ES-I3 (cell line): Measurements from ENCODE around the gene ARHGAP32.

Experiments used
- H3K36me3 ChIP-seq: 2 replicates; pipeline ENCODE4 v1.6.1; 2013; ENCODE audit warnings: mild to moderate bottlenecking, low read length, control low read depth, moderate library complexity; ENCODE audit not compliant: insufficient read depth
- H3K4me1 ChIP-seq: 2 replicates; pipeline ENCODE4 v1.6.1; 2013; ENCODE audit warnings: mild to moderate bottlenecking, control low read depth, low read length; ENCODE audit not compliant: insufficient read depth
- H3K9ac ChIP-seq: 2 replicates; pipeline ENCODE4 v1.6.1; 2013; ENCODE audit warnings: low read depth, mild to moderate bottlenecking, low read length, moderate library complexity
- H3K9me3 ChIP-seq: 2 replicates; pipeline ENCODE4 v1.6.1; 2013; ENCODE audit warnings: mild to moderate bottlenecking, low read length, moderate library complexity; ENCODE audit not compliant: control insufficient read depth, insufficient read depth

The ARHGAP32 gene

DNA sequence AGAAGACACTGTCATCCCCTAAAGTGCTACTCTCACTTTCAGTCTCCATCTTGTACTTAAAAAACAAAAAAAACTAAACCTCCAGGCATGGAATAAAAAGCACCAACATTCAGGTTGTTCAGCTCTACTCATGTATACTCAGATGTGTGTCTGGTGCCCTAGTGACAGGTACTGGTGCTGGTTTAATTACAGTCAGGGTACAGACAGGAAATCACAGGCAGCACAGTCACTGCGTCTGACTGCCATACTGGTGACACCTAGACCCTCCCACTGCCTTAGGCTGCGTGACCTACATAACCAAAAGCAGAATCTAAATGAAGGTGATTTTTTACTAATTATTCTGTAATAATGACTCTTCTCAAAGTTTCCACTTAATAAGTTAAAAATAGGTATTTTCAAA lies at the start of gene ARHGAP32:
Gene ARHGAP32 (minus strand): TSS at position 176 of the 400 bp plus-strand sequence. CDS start 127 bp downstream, at position 49.
- no peaks in the 10 kb centered on the region for H3K36me3 ChIP-seq
- H3K4me1 ChIP-seq: peaks cover 15% of the 10 kb centered on the region; the same call in 1 of the 2 replicates
- no peak within 1 kb of the TSS; the same call in 1 of the 2 replicates for H3K9ac ChIP-seq
- H3K9me3 ChIP-seq: no peaks in the 10 kb centered on the region

DNA sequence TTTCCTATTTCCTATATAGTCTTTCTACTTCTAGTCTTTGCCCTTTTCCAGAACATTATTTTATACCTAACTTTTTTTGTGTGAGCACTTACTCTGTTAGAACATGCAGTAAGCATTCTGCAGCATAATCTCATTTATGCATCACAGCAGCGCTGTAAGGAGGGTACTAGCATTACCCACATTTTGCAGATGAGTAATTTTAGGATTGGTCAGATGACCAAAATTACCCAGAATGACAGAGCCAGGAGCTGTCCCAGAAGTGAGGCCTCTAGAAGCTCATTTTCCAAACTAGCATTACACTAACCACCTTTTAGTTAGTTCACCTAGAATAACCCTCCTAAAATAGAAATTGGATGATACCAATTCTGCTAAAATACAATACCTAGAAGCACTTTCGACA lies 47.1 kb upstream of the ARHGAP32 start:
- no peak overlapping the region for H3K9ac ChIP-seq
- no peaks in the 10 kb centered on the region; the same call in 1 of the 2 replicates for H3K36me3 ChIP-seq
- H3K4me1 ChIP-seq: no peaks in the 10 kb centered on the region
- no peaks in the 10 kb centered on the region for H3K9me3 ChIP-seq

DNA sequence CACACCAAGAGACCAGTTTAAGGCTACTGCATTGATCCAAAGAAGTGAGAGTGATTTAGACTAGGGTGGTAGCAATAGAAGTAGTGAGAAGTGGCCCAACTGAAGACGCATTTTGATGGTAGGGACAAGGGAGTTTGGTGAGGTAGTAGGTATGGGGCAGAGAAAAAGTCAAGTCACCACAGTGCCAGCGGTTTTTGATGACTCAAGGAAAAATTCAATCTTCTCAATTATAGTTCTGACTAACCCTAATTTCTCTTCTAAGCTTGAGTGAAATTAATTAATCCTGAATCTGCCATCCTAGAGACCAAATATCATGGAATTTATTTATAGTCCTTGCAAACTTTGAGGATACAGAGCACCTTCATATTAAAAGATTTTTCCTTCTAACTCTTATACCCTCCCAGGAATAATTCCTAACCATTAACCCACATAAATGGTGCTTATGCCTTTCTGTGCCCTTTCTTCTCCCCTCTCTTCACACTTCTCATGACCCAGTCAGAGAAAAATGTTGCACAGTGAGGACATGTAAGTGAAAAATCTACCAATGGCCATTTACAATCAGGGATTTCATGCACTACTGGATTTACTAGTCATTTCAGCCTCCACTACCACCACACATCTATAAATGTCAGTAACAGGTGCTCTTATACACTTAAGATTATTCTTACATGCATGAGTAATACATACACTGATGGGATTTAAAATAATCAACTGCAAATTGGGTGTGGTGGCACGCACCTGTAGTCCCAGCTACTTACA lies 45.9 kb upstream of the ARHGAP32 start:
- Histone ChIP-seq H3K36me3 (no peaks in the 10 kb centered on the region; the same call in 1 of the 2 replicates), H3K4me1 (no peaks in the 10 kb centered on the region), H3K9ac (no peak overlapping the region), H3K9me3 (no peaks in the 10 kb centered on the region)

DNA sequence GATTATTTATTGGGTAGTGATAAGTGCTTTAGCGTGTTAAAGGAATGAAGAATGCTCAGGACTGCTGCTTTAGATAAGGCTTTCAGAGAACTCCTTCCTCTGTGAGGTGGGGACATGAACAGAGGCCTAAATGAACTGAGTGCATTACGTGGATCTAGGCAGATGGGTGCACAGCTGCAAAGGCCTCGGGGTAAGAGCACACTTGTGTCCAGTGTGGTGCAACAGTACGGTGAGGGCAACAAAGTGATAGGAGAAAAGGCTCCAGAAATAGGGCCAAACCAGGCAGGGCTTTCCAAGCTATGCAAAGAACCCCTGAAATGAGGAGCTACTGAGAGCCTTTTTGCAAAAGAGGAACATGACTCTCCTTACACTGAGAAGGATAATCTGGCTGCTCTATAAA lies 45.3 kb upstream of the ARHGAP32 start:
- no peaks in the 10 kb centered on the region for H3K9me3 ChIP-seq
- no peaks in the 10 kb centered on the region; the same call in 1 of the 2 replicates for H3K36me3 ChIP-seq
- H3K9ac ChIP-seq: no peak overlapping the region
- no peaks in the 10 kb centered on the region for H3K4me1 ChIP-seq

DNA sequence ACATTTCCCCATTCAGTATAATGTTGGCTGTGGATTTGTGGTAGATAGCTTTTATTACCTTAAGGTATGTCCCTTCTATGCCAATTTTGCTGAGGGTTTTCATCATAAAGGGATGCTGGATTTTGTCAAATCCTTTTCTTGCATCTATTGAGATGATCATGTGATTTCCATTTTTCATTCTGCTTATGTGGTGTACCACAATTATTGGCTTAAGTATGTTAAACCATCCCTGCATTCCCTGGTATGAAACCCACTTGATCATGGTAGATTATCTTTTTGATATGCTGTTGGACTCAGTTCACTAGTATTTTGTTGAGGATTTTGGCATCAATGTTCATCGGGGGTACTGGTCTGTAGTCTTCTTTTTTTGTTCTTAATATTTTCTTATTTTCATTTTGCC lies 44.7 kb upstream of the ARHGAP32 start:
- H3K9ac ChIP-seq: no peak overlapping the region
- no peaks in the 10 kb centered on the region for H3K4me1 ChIP-seq
- no peaks in the 10 kb centered on the region; the same call in 1 of the 2 replicates for H3K36me3 ChIP-seq
- H3K9me3 ChIP-seq: no peaks in the 10 kb centered on the region

DNA sequence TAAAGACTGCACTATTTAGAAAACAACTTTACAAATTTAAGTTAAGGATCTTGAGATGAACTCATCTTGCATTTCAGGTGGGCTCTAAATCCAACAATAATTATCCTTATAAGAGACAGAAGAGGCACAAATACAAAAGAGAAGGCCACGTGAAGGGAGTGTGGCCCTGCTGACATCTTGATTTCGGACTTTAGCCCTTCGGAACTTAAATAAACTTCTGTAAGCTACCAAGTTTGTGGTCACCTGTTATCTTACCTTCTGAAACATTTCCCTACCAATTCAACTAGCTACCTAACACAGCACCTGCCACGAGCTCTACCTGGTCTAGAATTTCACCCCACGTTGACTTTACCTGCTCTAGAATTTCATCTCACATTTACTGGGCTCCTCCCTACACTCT lies 42.9 kb upstream of the ARHGAP32 start:
- H3K4me1 ChIP-seq: no peaks in the 10 kb centered on the region
- H3K9ac ChIP-seq: no peak overlapping the region
- H3K9me3 ChIP-seq: no peaks in the 10 kb centered on the region
- no peaks in the 10 kb centered on the region; the same call in 1 of the 2 replicates for H3K36me3 ChIP-seq

DNA sequence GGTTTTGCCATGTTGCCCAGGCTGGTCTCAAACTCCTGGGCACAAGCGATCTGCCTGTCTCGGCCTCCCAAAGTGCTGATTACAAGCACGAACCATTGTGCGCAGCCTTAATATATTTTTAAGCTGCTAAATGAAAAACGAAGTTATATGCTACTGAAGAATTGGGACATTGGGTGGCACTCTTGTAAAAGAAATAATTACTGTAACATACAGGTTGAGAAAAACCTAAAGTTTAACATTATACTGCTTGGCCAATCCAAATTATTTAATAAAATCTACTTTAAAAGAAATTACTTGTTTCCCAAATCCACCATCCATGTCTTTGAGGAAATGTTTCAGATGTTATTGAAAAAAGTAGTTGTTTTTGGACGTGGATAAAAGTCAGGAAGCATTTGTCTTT lies 37.9 kb upstream of the ARHGAP32 start:
- H3K9ac ChIP-seq: no peak overlapping the region
- H3K4me1 ChIP-seq: no peaks in the 10 kb centered on the region
- H3K36me3 ChIP-seq: no peaks in the 10 kb centered on the region
- peaks cover 5% of the 10 kb centered on the region; the same call in 1 of the 2 replicates for H3K9me3 ChIP-seq

DNA sequence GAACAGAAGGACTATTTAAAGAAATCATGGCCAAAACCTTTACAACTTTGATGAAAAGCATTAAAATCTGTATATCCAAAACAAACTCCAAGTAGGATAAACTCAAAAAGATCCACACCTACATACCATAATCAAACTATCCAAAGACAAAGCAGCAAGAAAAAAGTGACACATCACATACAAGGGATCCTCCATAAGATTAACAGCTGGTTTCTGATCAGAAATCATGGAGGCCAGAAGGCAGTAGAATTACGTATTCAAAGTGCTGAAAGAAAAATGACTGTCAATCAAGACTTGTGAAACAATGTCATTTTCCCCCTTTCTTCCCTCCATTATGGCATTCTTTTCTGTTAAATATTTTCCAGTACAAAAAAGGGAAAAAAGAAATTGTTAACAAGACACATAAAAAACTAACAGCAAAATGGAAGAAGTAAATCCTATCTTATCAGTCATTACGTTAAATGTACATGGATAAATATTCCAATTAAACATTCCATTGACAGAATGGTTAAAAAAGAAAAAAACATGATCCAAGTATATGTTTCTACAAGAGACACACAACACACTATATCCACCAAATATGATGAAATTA lies 34.2 kb upstream of the ARHGAP32 start:
- Histone ChIP-seq H3K36me3 (no peaks in the 10 kb centered on the region), H3K9ac (no peak overlapping the region), H3K4me1 (no peaks in the 10 kb centered on the region), H3K9me3 (peaks cover 5% of the 10 kb centered on the region; the same call in 1 of the 2 replicates)

DNA sequence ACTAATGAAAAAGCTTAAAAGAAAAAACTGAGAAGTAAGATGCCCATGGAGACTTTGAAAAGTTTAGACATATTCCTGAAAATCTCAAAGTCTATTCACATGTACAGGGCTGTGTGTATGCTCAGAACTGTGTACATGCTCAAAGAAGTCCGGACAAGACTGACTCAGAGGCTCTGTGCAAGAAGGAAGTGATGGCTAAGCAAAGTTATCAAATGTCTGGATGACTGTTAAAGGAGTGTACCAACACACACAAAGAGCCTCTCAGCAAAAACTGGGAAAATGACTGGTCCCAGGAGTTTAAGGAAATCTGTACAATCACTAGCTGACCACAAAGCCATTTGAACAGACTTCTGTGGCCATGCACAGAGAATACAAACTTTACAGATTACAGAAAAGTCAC lies 33.1 kb upstream of the ARHGAP32 start:
- Histone ChIP-seq H3K4me1 (peaks cover 6% of the 10 kb centered on the region; the same call in 1 of the 2 replicates), H3K9ac (no peak overlapping the region), H3K9me3 (peaks cover 5% of the 10 kb centered on the region; the same call in 1 of the 2 replicates), H3K36me3 (no peaks in the 10 kb centered on the region)

DNA sequence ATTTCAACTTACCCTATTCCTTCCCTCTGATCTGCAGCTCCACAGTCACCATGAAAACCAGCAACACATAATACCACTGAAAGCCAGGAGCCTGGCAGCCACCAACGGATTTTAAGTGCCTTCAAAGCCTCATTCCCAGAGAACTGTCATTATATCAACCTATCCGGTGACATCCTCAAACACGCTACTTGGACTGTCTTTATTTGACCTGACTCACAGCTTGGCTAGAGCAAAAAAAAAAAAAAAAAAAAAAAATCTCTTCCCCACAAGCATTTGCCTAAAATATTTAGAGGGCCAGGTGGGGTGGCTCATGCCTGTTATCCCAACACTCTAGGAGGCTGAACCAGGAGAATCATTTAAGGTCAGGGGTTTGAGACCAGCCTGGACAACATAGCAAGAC lies 32.4 kb upstream of the ARHGAP32 start:
- Histone ChIP-seq H3K36me3 (no peaks in the 10 kb centered on the region), H3K9me3 (peaks cover 5% of the 10 kb centered on the region; the same call in 1 of the 2 replicates), H3K9ac (no peak overlapping the region), H3K4me1 (peaks cover 6% of the 10 kb centered on the region; the same call in 1 of the 2 replicates)

DNA sequence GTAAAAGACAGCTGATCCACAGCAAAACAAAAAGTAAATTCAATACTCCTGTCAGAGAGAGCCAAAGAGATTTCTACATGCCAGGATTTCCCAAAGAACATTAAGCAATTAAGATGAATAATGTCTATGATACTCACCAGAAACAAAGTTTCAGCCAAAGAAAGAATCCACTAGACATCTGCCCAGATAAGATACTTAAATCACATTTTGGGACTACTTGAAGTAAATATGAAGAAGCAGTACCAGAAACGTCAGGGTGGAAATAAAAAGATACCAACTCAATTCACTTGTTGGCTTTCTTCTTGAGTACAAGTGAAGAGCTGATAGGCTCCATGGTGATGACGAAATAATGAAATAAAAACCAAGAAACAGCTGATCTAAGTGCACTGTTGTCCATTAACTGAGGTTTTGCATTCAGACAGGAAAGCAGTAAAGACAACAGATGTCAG lies 31.6 kb upstream of the ARHGAP32 start:
- H3K4me1 ChIP-seq: peaks cover 9% of the 10 kb centered on the region

DNA sequence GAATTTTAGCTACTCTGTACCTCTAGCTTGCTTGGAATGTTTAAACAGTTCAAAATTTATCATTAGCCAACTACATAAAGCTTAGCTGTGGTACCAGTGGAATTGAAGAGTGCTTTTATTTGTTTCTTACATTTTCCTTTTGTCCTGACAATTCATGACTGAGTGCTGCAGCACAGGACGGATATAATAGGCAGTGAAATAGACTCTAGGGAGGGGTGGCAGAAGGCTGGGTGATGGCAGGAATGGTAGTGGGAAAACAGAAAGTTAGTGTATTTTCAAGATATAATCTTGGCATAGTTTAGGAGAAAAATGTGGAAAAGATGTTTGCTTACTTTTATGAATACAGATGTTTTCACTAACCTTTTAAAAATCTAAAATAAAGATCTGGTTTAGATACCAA lies 31.1 kb upstream of the ARHGAP32 start:
- no peak overlapping the region for H3K9ac ChIP-seq
- no peaks in the 10 kb centered on the region for H3K36me3 ChIP-seq
- H3K4me1 ChIP-seq: peaks cover 11% of the 10 kb centered on the region
- H3K9me3 ChIP-seq: peaks cover 5% of the 10 kb centered on the region; the same call in 1 of the 2 replicates

More for the DNA sequence above, 31.6 kb upstream of the ARHGAP32 start:
- Histone ChIP-seq H3K9me3 (peaks cover 5% of the 10 kb centered on the region; the same call in 1 of the 2 replicates), H3K9ac (no peak overlapping the region), H3K36me3 (no peaks in the 10 kb centered on the region)

DNA sequence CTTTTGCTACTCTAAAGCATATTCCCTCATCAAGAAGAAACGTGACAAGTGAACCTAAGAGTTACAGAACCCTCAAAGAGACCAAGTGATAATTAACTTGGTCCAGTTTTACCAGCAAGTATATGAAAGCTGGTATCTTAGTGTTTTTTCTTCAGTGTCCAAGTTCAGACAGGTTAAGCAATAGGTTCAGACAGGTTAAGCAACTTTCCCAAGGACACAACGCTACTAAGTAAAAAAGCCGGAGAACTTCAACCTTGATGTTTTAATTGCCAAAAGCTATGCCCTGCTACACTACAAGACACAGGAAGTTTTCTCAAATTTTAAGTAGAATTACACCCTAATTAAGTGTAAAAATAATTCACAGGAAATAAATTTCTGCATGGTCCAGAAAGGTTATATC lies 30.0 kb upstream of the ARHGAP32 start:
- Histone ChIP-seq H3K9ac (no peak overlapping the region), H3K36me3 (no peaks in the 10 kb centered on the region), H3K4me1 (peaks cover 11% of the 10 kb centered on the region), H3K9me3 (peaks cover 5% of the 10 kb centered on the region; the same call in 1 of the 2 replicates)

DNA sequence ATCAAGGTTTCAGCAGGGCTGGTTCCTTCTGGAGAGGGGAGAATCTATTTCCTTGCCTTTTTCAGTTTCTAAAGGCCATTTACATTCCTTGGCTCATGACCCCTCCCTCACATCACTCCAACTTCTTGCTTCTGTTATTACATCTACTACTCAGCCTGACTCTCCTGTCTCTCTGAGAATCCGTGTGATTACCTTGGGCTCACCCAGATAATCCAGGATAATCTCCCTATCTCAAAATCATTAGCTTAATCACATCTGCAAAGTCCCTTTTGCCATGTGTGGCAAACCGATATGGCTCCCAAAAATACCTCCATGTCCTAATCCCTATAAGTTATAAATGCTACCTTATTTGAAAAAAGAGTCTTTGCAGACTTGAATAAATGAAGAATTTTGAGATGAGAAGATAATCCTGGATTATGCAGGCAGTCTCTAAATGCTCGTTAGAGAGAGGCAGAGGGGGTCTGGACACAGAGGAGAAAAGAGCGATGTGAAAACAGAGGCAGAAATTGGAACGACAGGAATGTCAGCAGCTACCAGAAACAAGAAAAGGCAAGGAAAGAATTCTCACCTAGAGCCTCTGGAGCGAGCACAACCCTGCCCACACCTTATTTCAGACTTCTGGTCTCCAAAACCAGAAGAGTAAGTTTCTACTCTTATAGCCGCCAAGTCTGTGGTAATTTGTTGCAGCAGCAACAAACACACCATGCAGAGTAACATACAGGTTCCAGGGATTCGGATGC lies 23.6 kb upstream of the ARHGAP32 start:
- Histone ChIP-seq H3K4me1 (peaks cover 33% of the 10 kb centered on the region), H3K9ac (no peak overlapping the region), H3K9me3 (no peaks in the 10 kb centered on the region), H3K36me3 (no peaks in the 10 kb centered on the region)
